ENCODE data around the gene GGA1.

The GGA1 gene

GRCh38 chr22:37680191-37680851 lies 71.7 kb downstream of the GGA1 start:
- DNase-seq (ENCODE audit: low spot score): no peak
- TF ChIP-seq CTCF (IDR thresholded peaks at IDR 0.05; ENCODE audit: extremely low read depth, missing control alignments): no peak

- no peak for DNase-seq (ENCODE audit: low spot score)
- no peak for TF ChIP-seq CTCF (IDR thresholded peaks at IDR 0.05; ENCODE audit: extremely low read depth, missing control alignments)
Observed at GRCh38 chr22:37681001-37681424, 72.4 kb downstream of the GGA1 start.

- peak; percentile 86 for TF ChIP-seq CTCF (IDR thresholded peaks at IDR 0.05; ENCODE audit: extremely low read depth, missing control alignments)
- DNase-seq (ENCODE audit: low spot score): peak; percentile 80
Observed at GRCh38 chr22:37681556-37682049, 73.0 kb downstream of the GGA1 start.

All from GM20000 (cell line).